Gastrocnemius medialis (tissue), 4 donors: Measurements from ENCODE around the gene TNFRSF21. TPM values are rescaled to one million over a fixed set of nuclear protein-coding genes. Genes with fewer than 3 reads are reported as not detected.

Experiments used
- ATAC-seq, 2 donors: fragments of 150-250 bp; one replicate each; pipeline ENCODE4 v1.9.1; 2016
- DNase-seq, 2 donors: peaks; one replicate each; pipeline ENCODE4 v3.0.0-alpha.2; 2019
- H3K27ac ChIP-seq, 4 donors: fragments of 200-600 bp; sonication (generic); 1 replicate in 1 of 4; 2 replicates in 3 of 4; pipeline ENCODE4 v1.5.1; 2016 to 2018; ENCODE audit warnings: mild to moderate bottlenecking in 2 of 4, moderate library complexity in 1 of 4
- H3K27me3 ChIP-seq, 3 donors: fragments of 200-600 bp; sonication (generic) in 2 of 3; 1 replicate in 1 of 3; 2 replicates in 2 of 3; pipeline versions ENCODE4 v1.5.1 to v1.6.0; 2016 to 2019; ENCODE audit warnings: mild to moderate bottlenecking in 1 of 3, moderate library complexity in 1 of 3
- H3K36me3 ChIP-seq, 2 donors: fragments of 200-600 bp; sonication (generic) in 1 of 2; one replicate each; pipeline ENCODE4 v1.5.1; 2017 to 2018
- H3K4me1 ChIP-seq, 2 donors: fragments of 200-600 bp; sonication (generic) in 1 of 2; one replicate each; pipeline ENCODE4 v1.5.1; 2016 to 2017; ENCODE audit warnings: mild to moderate bottlenecking in 2 of 2
- H3K4me3 ChIP-seq, 4 donors: fragments of 200-600 bp; sonication (generic) in 3 of 4; 1 replicate in 1 of 4; 2 replicates in 3 of 4; pipeline ENCODE4 v1.5.1; 2016 to 2019; ENCODE audit warnings: mild to moderate bottlenecking in 2 of 4
- H3K9me3 ChIP-seq, 3 donors: fragments of 200-600 bp; sonication (generic) in 2 of 3; 1 replicate in 1 of 3; 2 replicates in 2 of 3; pipeline ENCODE4 v1.5.1; 2016 to 2019
- CTCF ChIP-seq, 5 experiments: fragments of 450-650 bp in 3 of 5; fragments of 200-600 bp in 2 of 5; sonication (generic) in 2 of 5; IDR thresholded peaks in 4 of 5; conservative IDR thresholded peaks in 1 of 5; 1 replicate in 4 of 5; 2 replicates in 1 of 5; pipeline ENCODE4 v1.5.1; 2016 to 2019; ENCODE audit warnings: antibody characterized with exemption in 5 of 5, mild to moderate bottlenecking in 3 of 5, moderate library complexity in 3 of 5
- POLR2A ChIP-seq, 2 donors: fragments of 450-650 bp; IDR thresholded peaks; one replicate each; pipeline ENCODE4 v1.6.1; 2017; ENCODE audit warnings: antibody characterized with exemption in 2 of 2, mild to moderate bottlenecking in 2 of 2, moderate library complexity in 2 of 2
- in situ Hi-C, 4 donors: fragments of 200-750 bp; cut with MboI; loops; one replicate each; pipeline versions ENCODE4 v1.15.0 to v1.8.0; 2017; ENCODE audit warnings: low sequenced_read_pairs in 4 of 4
- intact Hi-C: fragments of 100-400 bp; cut with DNase I; formaldehyde crosslinking; loops from one replicate; pipeline ENCODE4 v1.15.1; 2023; ENCODE audit warnings: low total_unique reads
- total RNA-seq, 4 donors: library from RNA; depleted of rRNA; stranded (reverse); fragments of >200 nt; gene quantifications; one replicate each; pipeline versions ENCODE4 v1.1.0 to v1.2.3, GENCODE V29; 2016

TNFRSF21 gene
- total RNA-seq, 4 donors from 2014 or later, result 2.8 to 5.3 (median 3.7) TPM

DNA sequence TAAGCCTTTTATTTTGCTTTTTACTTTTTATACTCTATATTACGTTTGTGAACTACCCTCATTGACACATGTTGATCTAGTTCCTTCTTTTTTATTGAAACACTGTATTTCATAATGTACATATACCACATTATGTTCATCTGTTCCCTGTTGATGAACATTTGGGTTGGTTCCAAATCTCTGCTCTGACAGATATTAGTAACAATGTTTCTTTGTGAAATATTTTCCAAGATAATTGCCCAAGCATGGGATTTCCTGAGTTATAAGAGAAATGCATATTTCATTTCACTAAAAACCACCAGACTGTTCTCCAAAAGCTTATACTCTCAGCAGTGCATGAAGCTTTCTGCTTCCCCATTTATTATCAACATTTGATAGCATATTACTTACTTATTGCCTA is 44.2 kb upstream of the TNFRSF21 start:
- Histone ChIP-seq H3K27ac (no peak overlapping the region), H3K27me3 (no peaks in the 10 kb centered on the region), H3K4me3 (no peak overlapping the region), H3K36me3 (no peaks in the 10 kb centered on the region), H3K9me3 (no peaks in the 10 kb centered on the region), H3K4me1 (no peaks in the 10 kb centered on the region)
- in situ Hi-C loops (no loop called here), intact Hi-C loops (no loop called here)
- ATAC-seq (no peak), DNase-seq (no peak)
- TF ChIP-seq CTCF (IDR thresholded peaks at IDR 0.05 in 4 of 5, conservative IDR thresholded peaks at IDR 0.05 in 1 of 5) (no peak), POLR2A (IDR thresholded peaks at IDR 0.05) (no peak)

GRCh38 chr6:47352966-47353365 is 43.3 kb upstream of the TNFRSF21 start:
- DNase-seq (no peak), ATAC-seq (no peak)
- in situ Hi-C loops (no loop called here), intact Hi-C loops (no loop called here)
- Histone ChIP-seq H3K4me1 (no peaks in the 10 kb centered on the region), H3K9me3 (no peaks in the 10 kb centered on the region), H3K4me3 (no peak overlapping the region), H3K36me3 (no peaks in the 10 kb centered on the region), H3K27me3 (no peaks in the 10 kb centered on the region), H3K27ac (no peak overlapping the region)
- TF ChIP-seq POLR2A (IDR thresholded peaks at IDR 0.05), result no peak
- TF ChIP-seq CTCF (IDR thresholded peaks at IDR 0.05 in 4 of 5, conservative IDR thresholded peaks at IDR 0.05 in 1 of 5), result no peak

GRCh38 chr6:47352194-47352920 is 42.7 kb upstream of the TNFRSF21 start:
- Histone ChIP-seq H3K36me3 (no peaks in the 10 kb centered on the region), H3K27ac (no peak overlapping the region), H3K4me3 (no peak overlapping the region), H3K9me3 (no peaks in the 10 kb centered on the region), H3K4me1 (no peaks in the 10 kb centered on the region), H3K27me3 (no peaks in the 10 kb centered on the region)
- DNase-seq (no peak), ATAC-seq (no peak)
- intact Hi-C loops (no loop called here), in situ Hi-C loops (no loop called here)
- TF ChIP-seq CTCF (IDR thresholded peaks at IDR 0.05 in 4 of 5, conservative IDR thresholded peaks at IDR 0.05 in 1 of 5) (no peak), POLR2A (IDR thresholded peaks at IDR 0.05) (no peak)

- Histone ChIP-seq H3K9me3 (no peaks in the 10 kb centered on the region), H3K27me3 (no peaks in the 10 kb centered on the region), H3K4me1 (no peaks in the 10 kb centered on the region), H3K27ac (no peak overlapping the region), H3K36me3 (no peaks in the 10 kb centered on the region), H3K4me3 (no peak overlapping the region)
- DNase-seq (no peak), ATAC-seq (no peak)
- in situ Hi-C loops, result no loop called here
- TF ChIP-seq CTCF (IDR thresholded peaks at IDR 0.05 in 4 of 5, conservative IDR thresholded peaks at IDR 0.05 in 1 of 5) (no peak), POLR2A (IDR thresholded peaks at IDR 0.05) (no peak)
- intact Hi-C loops, result no loop called here
These were observed 41.9 kb upstream of the TNFRSF21 start for GRCh38 chr6:47351621-47352020.

DNA sequence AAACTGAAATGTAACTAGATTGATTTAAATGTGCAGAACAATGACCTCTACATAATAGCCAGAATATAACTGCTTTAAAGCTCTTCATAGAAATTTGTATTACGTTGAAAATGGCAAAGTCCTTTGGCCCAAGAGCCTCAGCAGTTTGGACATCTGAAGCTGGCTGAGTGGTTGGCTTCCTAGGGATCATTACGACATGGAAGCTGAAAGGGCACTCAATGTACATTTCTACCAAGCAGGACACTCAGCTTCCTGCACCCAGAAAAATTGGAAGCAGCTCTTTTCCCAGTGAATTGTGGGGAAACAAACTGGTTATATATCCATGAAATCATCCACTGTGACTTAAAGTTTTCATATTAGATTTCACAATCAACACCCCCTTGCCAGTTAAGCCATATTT is 40.2 kb upstream of the TNFRSF21 start:
- Histone ChIP-seq H3K36me3 (no peaks in the 10 kb centered on the region), H3K4me1 (no peaks in the 10 kb centered on the region), H3K27ac (no peak overlapping the region), H3K9me3 (no peaks in the 10 kb centered on the region), H3K27me3 (no peaks in the 10 kb centered on the region), H3K4me3 (no peak overlapping the region)
- in situ Hi-C loops (no loop called here), intact Hi-C loops (no loop called here)
- DNase-seq (no peak), ATAC-seq (no peak)
- TF ChIP-seq POLR2A (IDR thresholded peaks at IDR 0.05), result no peak
- TF ChIP-seq CTCF (IDR thresholded peaks at IDR 0.05 in 4 of 5, conservative IDR thresholded peaks at IDR 0.05 in 1 of 5), result no peak
